Glutamatergic neuron (in vitro differentiated cells): ENCODE data around the gene MED8. TPM values are rescaled to one million over a fixed set of nuclear protein-coding genes. Genes with fewer than 3 reads are reported as not detected.

ENCODE experiments used
- DNase-seq: peaks from one replicate; pipeline ENCODE4 v3.0.0; 2022
- H3K27ac Mint-ChIP-seq: one replicate; pipeline ENCODE4 v1.8.0; 2020; ENCODE audit warnings: mild to moderate bottlenecking, mixed read lengths, inconsistent platforms; ENCODE audit not compliant: unreplicated experiment
- H3K27me3 Mint-ChIP-seq: one replicate; pipeline ENCODE4 v1.8.0; 2020; ENCODE audit warnings: mild to moderate bottlenecking, moderate library complexity, mixed read lengths, inconsistent platforms; ENCODE audit not compliant: unreplicated experiment
- H3K36me3 Mint-ChIP-seq: one replicate; pipeline ENCODE4 v1.8.0; 2020; ENCODE audit warnings: mild to moderate bottlenecking, mixed read lengths, inconsistent platforms; ENCODE audit not compliant: unreplicated experiment
- H3K4me1 Mint-ChIP-seq: one replicate; pipeline ENCODE4 v1.8.0; 2020; ENCODE audit warnings: mild to moderate bottlenecking, low read depth, mixed read lengths, inconsistent platforms; ENCODE audit not compliant: unreplicated experiment
- H3K4me3 Mint-ChIP-seq: one replicate; pipeline ENCODE4 v1.8.0; 2020; ENCODE audit warnings: mild to moderate bottlenecking, mixed read lengths, inconsistent platforms; ENCODE audit not compliant: unreplicated experiment
- H3K9me3 Mint-ChIP-seq: one replicate; pipeline ENCODE4 v1.8.0; 2020; ENCODE audit warnings: mild to moderate bottlenecking, moderate library complexity, mixed read lengths, inconsistent platforms; ENCODE audit not compliant: unreplicated experiment
- CTCF ChIP-seq: fragments of 200-600 bp; sonication (generic); IDR thresholded peaks from one replicate; pipeline ENCODE4 v1.5.0; 2021; ENCODE audit not compliant: partially characterized antibody, unreplicated experiment
- total RNA-seq: library from RNA; stranded (reverse); fragmentation: NEBNext Ultra II Directional; extraction: Animal tissue kit (Norgen Biotek cat#: 25700); gene quantifications from one replicate; pipeline ENCODE4 v1.2.1, GENCODE V29; 2021; ENCODE audit not compliant: unreplicated experiment

The MED8 gene
- total RNA-seq, 1 donor from 2014 or later, result 39.1 TPM

- Mint-ChIP-seq H3K4me1 (no peaks in the 10 kb centered on the region), H3K27ac (no peak overlapping the region), H3K36me3 (no peaks in the 10 kb centered on the region), H3K9me3 (peaks cover 2% of the 10 kb centered on the region), H3K4me3 (no peak overlapping the region), H3K27me3 (peaks cover 5% of the 10 kb centered on the region)
- DNase-seq, result no peak
- no peak for TF ChIP-seq CTCF
These were observed 47.7 kb upstream of the MED8 start for GRCh38 chr1:43437031-43437973.

GRCh38 chr1:43436371-43436770, 46.8 kb upstream of the MED8 start:
- no peak overlapping the region for H3K4me3 Mint-ChIP-seq

GRCh38 chr1:43435146-43436145, 45.8 kb upstream of the MED8 start:
- H3K27me3 Mint-ChIP-seq, result peaks cover 2% of the 10 kb centered on the region
- H3K27ac Mint-ChIP-seq, result no peak overlapping the region
- peak; percentile 4 for DNase-seq
- H3K9me3 Mint-ChIP-seq, result peaks cover 6% of the 10 kb centered on the region
- H3K36me3 Mint-ChIP-seq, result no peaks in the 10 kb centered on the region
- no peak for TF ChIP-seq CTCF
- H3K4me1 Mint-ChIP-seq, result no peaks in the 10 kb centered on the region
- no peak overlapping the region for H3K4me3 Mint-ChIP-seq

More at GRCh38 chr1:43436371-43436770, 46.8 kb upstream of the MED8 start:
- Mint-ChIP-seq H3K27me3 (peaks cover 5% of the 10 kb centered on the region), H3K9me3 (peaks cover 6% of the 10 kb centered on the region), H3K27ac (no peak overlapping the region), H3K36me3 (no peaks in the 10 kb centered on the region), H3K4me1 (no peaks in the 10 kb centered on the region)
- no peak for TF ChIP-seq CTCF
- no peak for DNase-seq

DNA sequence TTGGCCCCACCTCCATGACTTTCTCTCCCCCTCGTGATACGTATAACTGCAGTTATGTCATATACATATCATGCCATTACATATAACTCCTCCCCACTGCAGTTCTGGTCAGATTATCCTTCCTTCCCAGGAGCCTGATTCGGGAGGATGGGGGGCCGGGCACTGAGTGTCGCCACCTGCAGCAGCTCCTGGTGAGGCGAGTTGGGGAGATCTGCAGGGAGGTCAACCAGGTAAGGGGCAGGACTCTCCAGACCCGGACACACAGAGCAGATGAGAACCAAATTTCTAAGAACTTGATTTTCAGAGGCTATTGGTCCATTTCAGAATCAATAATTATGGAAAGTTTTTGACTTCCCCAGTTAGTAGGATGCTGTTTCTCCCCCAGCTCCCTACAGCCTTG, 44.7 kb upstream of the MED8 start:
- no peak for DNase-seq
- TF ChIP-seq CTCF, result no peak
- H3K4me3 Mint-ChIP-seq, result no peak overlapping the region
- H3K4me1 Mint-ChIP-seq, result no peaks in the 10 kb centered on the region
- peaks cover 6% of the 10 kb centered on the region for H3K9me3 Mint-ChIP-seq
- H3K27ac Mint-ChIP-seq, result no peak overlapping the region
- H3K36me3 Mint-ChIP-seq, result no peaks in the 10 kb centered on the region
- peaks cover 2% of the 10 kb centered on the region for H3K27me3 Mint-ChIP-seq
